Gastroesophageal sphincter (tissue), 3 donors: ENCODE measurements around the gene CEP104.

Source experiments
- CTCF ChIP-seq, 4 experiments: fragments of 200-600 bp in 2 of 4; fragments of 450-650 bp in 2 of 4; sonication (generic) in 1 of 4; IDR thresholded peaks; one replicate each; pipeline ENCODE4 v1.5.1; 2017 to 2019; ENCODE audit warnings: antibody characterized with exemption in 4 of 4, mild to moderate bottlenecking in 2 of 4, moderate library complexity in 2 of 4
- POLR2A ChIP-seq, 2 donors: fragments of 450-650 bp; IDR thresholded peaks; one replicate each; pipeline ENCODE4 v1.6.1; 2017; ENCODE audit warnings: antibody characterized with exemption in 2 of 2, mild to moderate bottlenecking in 2 of 2, moderate library complexity in 1 of 2
- POLR2AphosphoS5 ChIP-seq: sonication (generic); formaldehyde crosslinking; IDR thresholded peaks from one replicate; pipeline ENCODE4 v1.6.1; 2017; ENCODE audit warnings: antibody characterized with exemption

- no peak for TF ChIP-seq POLR2AphosphoS5
- TF ChIP-seq CTCF (IDR thresholded peaks at IDR 0.05) = no peak
- no peak for TF ChIP-seq POLR2A (IDR thresholded peaks at IDR 0.05)
These were observed 33.6 kb upstream of the CEP104 start for GRCh38 chr1:3890389-3891328.
